Central memory CD8-positive, alpha-beta T cell (primary cell): Measurements from ENCODE around the gene KIF17.
A peak's percentile ranks its signal among the peaks of the same experiment; 100 is the strongest.

Experiments
- ATAC-seq: fragments of 150-1000 bp; cut with Tn5 transposase; replicated peaks from 2 replicates; pipeline ENCODE4 v1.10.0; 2022; ENCODE audit warnings: mild to moderate bottlenecking, moderate FRiP score, moderate number of reproducible peaks; ENCODE audit not compliant: poor library complexity, severe bottlenecking; ENCODE audit errors: extremely low read depth
- DNase-seq, 2 donors: peaks; one replicate each; pipeline ENCODE4 v3.0.0; 2021; ENCODE audit warnings: low spot score in 2 of 2
- H3K27ac Mint-ChIP-seq: one replicate; pipeline ENCODE4 v1.8.0; 2022; ENCODE audit warnings: low read depth, mild to moderate bottlenecking, moderate library complexity, mixed read lengths
- H3K27me3 Mint-ChIP-seq: one replicate; pipeline ENCODE4 v1.8.0; 2022; ENCODE audit warnings: mixed read lengths
- H3K36me3 Mint-ChIP-seq: one replicate; pipeline ENCODE4 v1.8.0; 2022; ENCODE audit warnings: mild to moderate bottlenecking, moderate library complexity, mixed read lengths; ENCODE audit not compliant: insufficient read depth
- H3K4me1 Mint-ChIP-seq: one replicate; pipeline ENCODE4 v1.8.0; 2022; ENCODE audit warnings: mixed read lengths
- H3K4me3 Mint-ChIP-seq: one replicate; pipeline ENCODE4 v1.8.0; 2022; ENCODE audit warnings: mild to moderate bottlenecking, moderate library complexity, mixed read lengths
- H3K9me3 Mint-ChIP-seq: one replicate; pipeline ENCODE4 v1.8.0; 2022; ENCODE audit warnings: mixed read lengths

Gene KIF17

DNA sequence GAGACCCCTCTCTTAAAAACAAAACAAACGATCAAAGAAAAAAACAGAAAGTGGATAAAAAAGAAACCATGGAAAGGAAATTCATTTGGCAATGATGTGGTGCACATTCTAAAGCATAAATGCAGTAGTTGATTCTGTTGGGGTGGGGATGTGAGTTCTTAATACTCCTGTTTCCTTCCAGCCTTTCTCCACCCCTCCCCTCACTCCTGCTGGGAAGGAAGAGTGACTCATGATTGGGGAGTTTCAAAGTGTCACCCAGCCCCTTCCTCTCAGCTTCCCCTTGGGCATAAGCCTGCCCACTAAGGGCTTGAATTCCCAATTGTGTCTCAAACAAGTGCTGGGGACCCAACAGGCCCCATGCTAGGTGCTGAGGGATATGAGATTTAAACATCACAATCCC lies 91.3 kb downstream of the KIF17 start:
- Mint-ChIP-seq H3K9me3 (no peaks in the 10 kb centered on the region), H3K4me3 (no peak overlapping the region)
- ATAC-seq = no peak

DNA sequence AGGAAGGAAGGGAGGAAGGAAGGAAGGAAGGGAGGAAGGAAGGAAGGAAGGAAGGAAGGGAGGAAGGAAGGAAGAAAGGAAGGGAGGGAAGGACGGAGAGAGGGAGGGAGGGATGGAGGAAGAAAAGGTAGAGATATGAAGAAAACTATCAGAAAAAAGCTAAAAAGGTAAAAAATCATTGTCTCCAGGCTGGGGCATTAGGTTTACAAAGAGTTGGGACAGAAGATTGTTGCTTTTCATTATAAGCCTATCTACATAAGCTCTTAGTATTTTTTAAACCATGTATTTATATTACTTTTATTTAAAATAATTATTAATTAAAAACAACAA lies 91.7 kb downstream of the KIF17 start:
- ATAC-seq (no peak), DNase-seq (no peak)
- Mint-ChIP-seq H3K27me3 (no peaks in the 10 kb centered on the region), H3K4me3 (no peak overlapping the region), H3K27ac (no peak overlapping the region), H3K9me3 (no peaks in the 10 kb centered on the region), H3K36me3 (no peaks in the 10 kb centered on the region), H3K4me1 (no peaks in the 10 kb centered on the region)

More for the DNA sequence above, 91.3 kb downstream of the KIF17 start:
- Mint-ChIP-seq H3K27ac (no peak overlapping the region), H3K36me3 (no peaks in the 10 kb centered on the region), H3K4me1 (no peaks in the 10 kb centered on the region), H3K27me3 (no peaks in the 10 kb centered on the region)
- DNase-seq = no peak

DNA sequence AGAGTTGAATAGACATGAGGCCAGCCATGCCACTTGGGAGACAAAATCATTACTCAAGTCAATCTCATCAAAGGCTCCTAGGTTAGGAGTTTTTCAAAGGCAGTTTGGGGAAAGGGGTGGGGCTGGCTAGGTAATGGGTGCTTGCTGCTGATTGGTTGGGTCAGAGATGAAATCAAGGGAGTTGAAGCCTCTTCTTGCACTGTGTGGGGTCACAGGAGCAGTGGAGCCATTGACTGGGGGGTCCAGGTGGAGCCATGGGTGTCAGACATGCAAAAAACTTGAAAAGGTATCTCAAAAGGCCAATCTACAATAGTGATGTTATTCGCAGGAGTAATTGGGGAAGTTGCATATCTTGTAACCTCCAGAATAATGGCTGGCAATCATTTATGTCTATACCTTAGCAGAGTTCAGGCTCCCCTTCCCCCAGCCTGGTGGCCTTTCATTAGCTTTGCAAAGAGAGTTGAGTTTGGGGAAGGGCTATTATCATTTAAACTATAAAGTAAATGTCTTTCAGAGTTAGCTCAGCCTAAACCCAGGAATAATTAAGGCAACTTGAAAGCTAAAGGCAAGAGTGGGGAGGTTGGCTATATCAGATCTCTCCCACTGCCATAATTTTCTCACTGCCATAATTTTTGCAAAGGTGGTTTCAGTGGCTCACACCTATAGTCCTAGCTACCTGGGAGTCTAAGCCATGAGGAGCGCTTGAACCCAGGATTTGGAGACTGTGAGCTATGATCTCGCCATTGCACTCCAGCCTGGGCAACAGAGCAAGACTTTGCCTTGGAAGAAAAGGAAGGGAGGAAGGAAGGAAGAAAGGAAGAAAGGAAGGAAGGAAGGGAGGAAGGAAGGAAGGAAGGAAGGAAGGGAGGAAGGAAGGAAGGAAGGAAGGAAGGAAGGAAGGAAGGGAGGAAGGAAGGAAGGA lies 92.4 kb downstream of the KIF17 start:
- H3K27ac Mint-ChIP-seq = no peak overlapping the region
- no peak overlapping the region for H3K4me3 Mint-ChIP-seq
- no peaks in the 10 kb centered on the region for H3K36me3 Mint-ChIP-seq
- no peaks in the 10 kb centered on the region for H3K9me3 Mint-ChIP-seq
- ATAC-seq = no peak
- no peak for DNase-seq
- H3K27me3 Mint-ChIP-seq = no peaks in the 10 kb centered on the region
- H3K4me1 Mint-ChIP-seq = no peaks in the 10 kb centered on the region

DNA sequence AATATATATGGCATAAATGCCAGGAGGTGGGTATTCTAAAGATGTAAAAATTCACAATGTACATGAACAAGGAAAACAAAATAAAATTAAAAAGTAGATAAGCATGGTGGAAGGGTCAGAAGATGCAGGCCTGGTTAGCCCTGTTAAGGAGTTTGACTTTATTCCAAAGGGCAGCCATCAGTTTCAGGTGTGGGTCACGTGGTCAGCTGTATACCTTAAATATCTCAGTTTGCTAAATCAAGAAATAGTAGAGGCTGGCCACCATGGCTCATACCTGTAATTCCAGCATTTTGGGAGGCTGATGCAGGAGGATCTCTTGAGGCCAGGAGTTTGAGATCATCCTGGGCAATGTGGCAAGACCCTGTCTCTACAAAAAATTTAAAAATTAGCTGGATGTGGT lies 93.1 kb downstream of the KIF17 start:
- H3K4me1 Mint-ChIP-seq = no peaks in the 10 kb centered on the region
- H3K27ac Mint-ChIP-seq = no peak overlapping the region
- DNase-seq (no peak), ATAC-seq (no peak)
- no peaks in the 10 kb centered on the region for H3K36me3 Mint-ChIP-seq
- peaks cover 6% of the 10 kb centered on the region for H3K27me3 Mint-ChIP-seq
- no peak overlapping the region for H3K4me3 Mint-ChIP-seq
- no peaks in the 10 kb centered on the region for H3K9me3 Mint-ChIP-seq

DNA sequence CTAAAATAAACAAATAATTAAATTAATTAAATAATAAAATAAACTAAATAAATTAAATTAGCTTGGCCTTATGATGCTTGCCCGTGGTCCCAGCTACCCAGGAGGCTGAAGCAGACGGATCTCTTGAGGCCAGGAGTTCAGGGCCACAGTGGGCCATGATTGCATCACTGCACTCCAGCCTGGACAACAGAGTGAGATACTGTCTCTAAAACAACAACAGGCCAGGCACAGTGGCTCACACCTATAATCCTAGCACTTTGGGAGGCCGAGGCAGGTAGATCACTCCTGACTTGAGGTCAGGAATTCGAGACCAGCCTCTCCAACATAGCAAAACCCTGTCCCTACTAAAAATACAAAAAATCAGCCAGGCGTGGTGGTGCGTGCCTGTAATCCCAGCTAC lies 96.8 kb downstream of the KIF17 start:
- DNase-seq (no peak), ATAC-seq (no peak)
- H3K27me3 Mint-ChIP-seq = peaks cover 29% of the 10 kb centered on the region
- no peak overlapping the region for H3K27ac Mint-ChIP-seq
- no peaks in the 10 kb centered on the region for H3K9me3 Mint-ChIP-seq
- no peaks in the 10 kb centered on the region for H3K4me1 Mint-ChIP-seq
- H3K36me3 Mint-ChIP-seq = no peaks in the 10 kb centered on the region
- H3K4me3 Mint-ChIP-seq = no peak overlapping the region

DNA sequence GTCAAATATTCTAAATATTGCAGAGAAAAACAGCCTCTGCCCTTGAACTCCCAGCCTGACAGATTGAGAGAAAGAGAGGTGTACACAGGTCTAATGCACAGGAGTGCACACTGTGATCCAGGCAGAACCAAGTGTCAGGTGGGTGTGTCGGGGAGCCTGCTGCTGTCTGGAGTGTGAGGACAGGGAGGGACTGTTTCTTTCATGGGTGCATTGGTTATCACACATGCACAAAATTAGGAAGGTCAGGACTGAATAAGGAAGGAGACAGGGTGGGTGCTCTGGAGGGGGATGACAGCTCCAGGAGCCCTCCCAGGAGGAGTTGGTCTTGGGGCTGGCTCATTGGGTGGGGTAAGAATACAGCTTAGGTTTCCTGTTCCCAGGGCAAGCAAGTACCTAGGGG lies 97.8 kb downstream of the KIF17 start:
- no peaks in the 10 kb centered on the region for H3K36me3 Mint-ChIP-seq
- no peak overlapping the region for H3K27ac Mint-ChIP-seq
- peaks cover 34% of the 10 kb centered on the region for H3K27me3 Mint-ChIP-seq
- H3K4me3 Mint-ChIP-seq = no peak overlapping the region
- ATAC-seq = no peak
- H3K9me3 Mint-ChIP-seq = no peaks in the 10 kb centered on the region
- no peaks in the 10 kb centered on the region for H3K4me1 Mint-ChIP-seq
- DNase-seq = no peak

DNA sequence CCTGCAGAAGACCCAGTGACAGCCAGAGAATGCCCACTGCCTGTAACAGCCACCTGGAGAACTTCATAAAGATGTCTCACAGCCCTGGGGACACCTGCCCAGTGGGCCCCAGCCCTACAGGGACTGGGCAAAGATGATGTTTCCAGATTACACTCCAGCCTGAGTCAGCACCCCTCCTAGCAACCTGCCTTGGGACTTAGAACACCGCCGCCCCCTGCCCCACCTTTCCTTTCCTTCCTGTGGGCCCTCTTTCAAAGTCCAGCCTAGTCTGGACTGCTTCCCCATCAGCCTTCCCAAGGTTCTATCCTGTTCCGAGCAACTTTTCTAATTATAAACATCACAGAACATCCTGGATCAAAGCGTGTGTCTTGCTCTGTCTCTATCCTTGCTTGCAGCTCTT lies 99.3 kb downstream of the KIF17 start:
- Mint-ChIP-seq H3K27me3 (peaks cover 34% of the 10 kb centered on the region), H3K9me3 (no peaks in the 10 kb centered on the region), H3K27ac (no peak overlapping the region), H3K4me3 (no peak overlapping the region), H3K4me1 (no peaks in the 10 kb centered on the region), H3K36me3 (no peaks in the 10 kb centered on the region)
- ATAC-seq (no peak), DNase-seq (no peak)

DNA sequence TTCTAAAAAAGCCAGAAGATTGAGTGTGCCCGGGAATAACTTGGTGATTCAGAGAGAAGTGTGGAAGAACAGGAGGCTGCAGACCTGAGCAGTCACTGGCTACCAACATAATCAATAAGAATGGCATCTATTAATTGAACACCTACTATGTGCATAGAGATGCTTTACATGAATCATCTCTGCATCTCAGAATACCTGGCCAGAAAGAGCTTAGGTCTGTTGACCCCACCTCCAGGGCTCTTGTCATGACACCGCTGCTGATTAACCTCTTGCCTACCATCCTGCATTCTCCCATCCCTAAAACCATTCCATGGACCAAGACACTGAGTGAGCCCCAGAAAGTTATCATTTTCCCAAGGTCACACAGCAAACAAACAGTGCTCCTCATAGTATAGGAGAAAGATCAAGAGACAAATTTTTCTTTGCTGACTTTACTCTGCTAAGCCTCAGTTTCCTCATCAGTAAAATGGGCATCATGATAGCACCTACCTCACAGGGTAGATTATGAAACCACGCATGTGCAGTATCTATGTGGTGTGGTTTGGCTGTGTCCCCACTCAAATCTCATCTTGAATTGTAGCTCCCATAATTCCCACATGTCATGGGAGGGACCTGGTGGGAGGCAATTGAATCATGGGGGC lies 100.8 kb downstream of the KIF17 start:
- no peak for ATAC-seq
- no peaks in the 10 kb centered on the region for H3K4me1 Mint-ChIP-seq
- no peak overlapping the region for H3K27ac Mint-ChIP-seq
- no peaks in the 10 kb centered on the region for H3K9me3 Mint-ChIP-seq
- peaks cover 44% of the 10 kb centered on the region for H3K27me3 Mint-ChIP-seq
- DNase-seq = no peak
- H3K4me3 Mint-ChIP-seq = no peak overlapping the region
- no peaks in the 10 kb centered on the region for H3K36me3 Mint-ChIP-seq

DNA sequence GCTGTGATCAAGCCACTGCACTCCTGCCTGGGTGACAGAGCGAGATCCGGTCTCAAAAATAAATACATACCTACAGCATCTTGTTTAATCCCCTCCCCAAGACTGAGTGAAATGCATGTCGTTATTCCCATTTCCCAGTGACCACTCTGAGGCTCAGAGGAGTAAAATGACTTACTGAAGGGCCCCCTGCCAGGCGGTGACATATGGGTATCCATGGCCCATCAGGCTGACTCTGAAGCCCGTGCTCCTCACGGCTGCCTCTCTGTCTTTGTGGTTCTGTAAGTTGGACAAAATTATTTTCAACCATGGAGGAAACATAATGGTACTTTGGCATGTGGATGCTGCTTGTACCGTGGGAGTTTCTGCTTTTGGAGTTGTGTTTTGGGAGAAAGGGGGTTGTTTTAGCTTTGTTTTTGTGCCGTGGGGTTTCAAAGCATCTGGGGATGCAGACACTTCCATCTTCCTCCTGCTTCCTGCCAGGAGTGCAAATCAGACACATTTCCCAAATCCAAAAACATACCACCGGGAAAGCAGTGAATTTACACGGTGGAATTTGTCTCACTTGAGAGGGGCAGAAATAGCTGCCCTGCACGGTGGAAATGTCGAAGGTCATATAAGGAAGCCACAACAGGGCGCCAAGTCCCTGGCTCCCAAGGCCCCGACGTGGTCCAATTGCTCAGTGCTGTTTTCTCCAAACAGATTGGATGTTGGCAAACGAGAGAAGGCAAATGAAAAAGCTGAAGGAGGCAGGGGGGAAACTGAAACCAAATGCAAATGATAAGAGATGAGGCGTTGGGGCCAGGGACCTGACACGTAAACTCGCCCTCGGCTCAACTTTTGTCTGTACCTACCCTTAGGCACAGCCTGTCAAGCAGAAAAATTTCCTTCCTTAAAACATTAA lies 101.6 kb downstream of the KIF17 start:
- Mint-ChIP-seq H3K36me3 (no peaks in the 10 kb centered on the region), H3K4me1 (no peaks in the 10 kb centered on the region), H3K4me3 (no peak overlapping the region), H3K27me3 (peaks cover 47% of the 10 kb centered on the region), H3K9me3 (no peaks in the 10 kb centered on the region), H3K27ac (no peak overlapping the region)
- DNase-seq (no peak), ATAC-seq (no peak)

DNA sequence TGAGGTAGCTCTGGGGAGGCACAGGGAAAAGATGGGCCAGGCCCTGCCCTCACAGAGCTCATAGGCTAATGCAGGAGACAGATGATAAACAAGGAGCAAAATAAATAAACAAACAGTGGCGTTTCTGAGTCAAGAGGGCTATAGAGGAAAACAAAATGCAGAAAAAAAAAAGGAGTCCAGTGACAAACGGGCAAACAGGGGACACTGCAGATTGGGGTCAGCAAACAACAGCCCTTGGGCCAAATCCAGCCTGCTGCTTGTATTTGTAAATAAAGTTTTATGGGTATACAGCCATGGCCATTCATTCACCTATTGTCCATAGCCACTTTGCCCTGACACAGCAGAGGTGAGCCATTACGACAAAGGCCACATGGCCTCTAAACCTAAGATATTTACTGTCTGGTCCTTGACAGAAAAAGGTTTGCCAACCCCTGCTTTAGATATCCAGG lies 103.7 kb downstream of the KIF17 start:
- H3K36me3 Mint-ChIP-seq = no peaks in the 10 kb centered on the region
- peaks cover 36% of the 10 kb centered on the region for H3K27me3 Mint-ChIP-seq
- no peaks in the 10 kb centered on the region for H3K9me3 Mint-ChIP-seq
- H3K4me1 Mint-ChIP-seq = no peaks in the 10 kb centered on the region
- DNase-seq (no peak), ATAC-seq (no peak)
- H3K27ac Mint-ChIP-seq = peak overlapping the region; percentile 33
- H3K4me3 Mint-ChIP-seq = no peak overlapping the region
